Measurements from ENCODE around the gene RHOBTB1.

RHOBTB1 gene

DNA sequence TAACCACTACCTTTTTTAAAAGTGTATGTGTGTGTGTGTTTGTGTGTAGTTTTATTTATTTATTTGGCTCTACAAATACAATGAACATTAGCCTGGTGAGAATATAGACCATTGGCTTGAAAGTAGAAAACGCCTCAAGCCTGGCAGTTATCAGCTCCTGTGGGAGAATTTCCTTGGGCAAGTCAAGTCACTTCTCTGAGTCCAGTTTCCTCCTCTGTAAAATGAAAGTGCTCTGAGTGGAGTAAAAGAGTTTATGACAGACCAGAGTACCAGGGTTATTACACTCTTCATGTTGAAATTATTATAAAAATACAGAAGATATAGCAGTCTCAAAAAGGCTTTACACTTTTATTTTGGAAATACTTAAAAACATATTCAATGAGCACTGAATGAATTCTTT is 10.1 kb upstream of the RHOBTB1 start:
- H3K4me3 ChIP-seq (ENCODE audit: low read depth, low read length, poor library complexity, severe bottlenecking), result no peak overlapping the region
- no peaks in the 10 kb centered on the region for H3K4me1 ChIP-seq (ENCODE audit: insufficient read depth, low read length, severe bottlenecking)
- H3K36me3 ChIP-seq (ENCODE audit: insufficient read depth, low read length), result no peaks in the 10 kb centered on the region
- H2AFZ ChIP-seq (ENCODE audit: low read length), result no peak overlapping the region
- no peak overlapping the region for H3K9ac ChIP-seq (ENCODE audit: low read length)
- H3K79me2 ChIP-seq (ENCODE audit: insufficient read depth, low read length), result no peaks in the 10 kb centered on the region
- no peaks in the 10 kb centered on the region for H3K27me3 ChIP-seq (ENCODE audit: insufficient read depth, low read length)
- no peak for TF ChIP-seq EZH2 (IDR thresholded peaks at IDR 0.05; ENCODE audit: borderline replicate concordance, low read length)
- TF ChIP-seq, protein P1, sequence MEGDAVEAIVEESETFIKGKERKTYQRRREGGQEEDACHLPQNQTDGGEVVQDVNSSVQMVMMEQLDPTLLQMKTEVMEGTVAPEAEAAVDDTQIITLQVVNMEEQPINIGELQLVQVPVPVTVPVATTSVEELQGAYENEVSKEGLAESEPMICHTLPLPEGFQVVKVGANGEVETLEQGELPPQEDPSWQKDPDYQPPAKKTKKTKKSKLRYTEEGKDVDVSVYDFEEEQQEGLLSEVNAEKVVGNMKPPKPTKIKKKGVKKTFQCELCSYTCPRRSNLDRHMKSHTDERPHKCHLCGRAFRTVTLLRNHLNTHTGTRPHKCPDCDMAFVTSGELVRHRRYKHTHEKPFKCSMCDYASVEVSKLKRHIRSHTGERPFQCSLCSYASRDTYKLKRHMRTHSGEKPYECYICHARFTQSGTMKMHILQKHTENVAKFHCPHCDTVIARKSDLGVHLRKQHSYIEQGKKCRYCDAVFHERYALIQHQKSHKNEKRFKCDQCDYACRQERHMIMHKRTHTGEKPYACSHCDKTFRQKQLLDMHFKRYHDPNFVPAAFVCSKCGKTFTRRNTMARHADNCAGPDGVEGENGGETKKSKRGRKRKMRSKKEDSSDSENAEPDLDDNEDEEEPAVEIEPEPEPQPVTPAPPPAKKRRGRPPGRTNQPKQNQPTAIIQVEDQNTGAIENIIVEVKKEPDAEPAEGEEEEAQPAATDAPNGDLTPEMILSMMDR (IDR thresholded peaks at IDR 0.05; ENCODE audit: low read length), result no peak
- no peak overlapping the region for H3K4me2 ChIP-seq (ENCODE audit: low read length)
- no peaks in the 10 kb centered on the region for H3K9me3 ChIP-seq (ENCODE audit: low read length)
- H3K9me2 ChIP-seq (ENCODE audit: low read depth, low read length), result no peaks in the 10 kb centered on the region
- no peaks in the 10 kb centered on the region for H3F3A ChIP-seq (ENCODE audit: insufficient read depth, low read length)
- H3K27ac ChIP-seq (ENCODE audit: low read depth, low read length, poor library complexity, severe bottlenecking), result no peak overlapping the region
- no peaks in the 10 kb centered on the region for H4K20me1 ChIP-seq (ENCODE audit: insufficient read depth, low read length)

DNA sequence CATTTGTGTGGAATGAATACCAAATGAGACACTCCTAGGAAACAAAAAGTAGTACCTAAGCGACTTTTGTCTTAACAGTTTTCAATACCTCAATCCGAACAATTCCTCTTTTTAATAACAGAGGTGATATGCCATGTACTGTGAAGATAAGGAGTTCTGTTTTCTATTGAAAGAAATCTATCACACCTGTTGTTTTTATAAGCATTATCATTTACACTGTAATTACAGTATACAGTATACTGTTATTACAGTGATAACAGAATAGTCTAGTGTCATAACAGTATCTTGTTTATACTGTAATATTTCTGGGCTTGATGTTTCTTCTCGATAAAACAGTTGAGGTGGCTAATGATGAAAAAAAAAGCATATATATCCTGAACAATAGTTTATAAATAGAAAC is 9.4 kb upstream of the RHOBTB1 start:
- no peaks in the 10 kb centered on the region for H4K20me1 ChIP-seq (ENCODE audit: insufficient read depth, low read length)
- no peak overlapping the region for H3K4me3 ChIP-seq (ENCODE audit: low read depth, low read length, poor library complexity, severe bottlenecking)
- no peak overlapping the region for H2AFZ ChIP-seq (ENCODE audit: low read length)
- TF ChIP-seq, protein P1 (IDR thresholded peaks at IDR 0.05; ENCODE audit: low read length), result no peak
- no peak for TF ChIP-seq EZH2 (IDR thresholded peaks at IDR 0.05; ENCODE audit: borderline replicate concordance, low read length)
- H3K27me3 ChIP-seq (ENCODE audit: insufficient read depth, low read length), result no peaks in the 10 kb centered on the region
- H3F3A ChIP-seq (ENCODE audit: insufficient read depth, low read length), result no peaks in the 10 kb centered on the region
- H3K27ac ChIP-seq (ENCODE audit: low read depth, low read length, poor library complexity, severe bottlenecking), result no peak overlapping the region
- H3K9me2 ChIP-seq (ENCODE audit: low read depth, low read length), result no peaks in the 10 kb centered on the region
- H3K4me2 ChIP-seq (ENCODE audit: low read length), result no peak overlapping the region
- no peaks in the 10 kb centered on the region for H3K79me2 ChIP-seq (ENCODE audit: insufficient read depth, low read length)
- no peaks in the 10 kb centered on the region for H3K36me3 ChIP-seq (ENCODE audit: insufficient read depth, low read length)
- no peaks in the 10 kb centered on the region for H3K4me1 ChIP-seq (ENCODE audit: insufficient read depth, low read length, severe bottlenecking)
- no peaks in the 10 kb centered on the region for H3K9me3 ChIP-seq (ENCODE audit: low read length)
- H3K9ac ChIP-seq (ENCODE audit: low read length), result no peak overlapping the region

DNA sequence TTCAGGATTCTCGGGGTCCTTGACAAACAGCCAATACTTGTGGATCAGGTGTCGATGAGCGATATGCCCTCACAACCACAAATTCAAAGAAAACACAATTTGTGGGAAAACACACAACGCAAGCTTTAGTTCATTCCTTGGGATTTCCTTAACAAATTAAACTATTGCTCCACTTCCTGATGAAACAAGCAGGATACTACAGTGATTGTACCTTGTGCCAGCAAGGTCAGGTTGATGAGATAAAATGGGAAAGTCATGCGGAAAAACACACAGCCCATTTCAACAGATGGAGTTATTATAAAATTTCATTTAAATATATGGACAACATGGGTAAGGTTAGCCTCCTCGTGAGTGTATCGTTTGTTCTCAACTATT is 8.8 kb upstream of the RHOBTB1 start:
- no peaks in the 10 kb centered on the region for H3K4me1 ChIP-seq (ENCODE audit: insufficient read depth, low read length, severe bottlenecking)
- no peak for TF ChIP-seq EZH2 (IDR thresholded peaks at IDR 0.05; ENCODE audit: borderline replicate concordance, low read length)
- TF ChIP-seq, protein P1 (IDR thresholded peaks at IDR 0.05; ENCODE audit: low read length), result no peak
- no peaks in the 10 kb centered on the region for H3K9me2 ChIP-seq (ENCODE audit: low read depth, low read length)
- no peak overlapping the region for H3K9ac ChIP-seq (ENCODE audit: low read length)
- H3K4me3 ChIP-seq (ENCODE audit: low read depth, low read length, poor library complexity, severe bottlenecking), result no peak overlapping the region
- no peaks in the 10 kb centered on the region for H3K36me3 ChIP-seq (ENCODE audit: insufficient read depth, low read length)
- no peak overlapping the region for H3K27ac ChIP-seq (ENCODE audit: low read depth, low read length, poor library complexity, severe bottlenecking)
- no peak overlapping the region for H3K4me2 ChIP-seq (ENCODE audit: low read length)
- no peak overlapping the region for H2AFZ ChIP-seq (ENCODE audit: low read length)
- no peaks in the 10 kb centered on the region for H3K9me3 ChIP-seq (ENCODE audit: low read length)
- H3F3A ChIP-seq (ENCODE audit: insufficient read depth, low read length), result no peaks in the 10 kb centered on the region
- H4K20me1 ChIP-seq (ENCODE audit: insufficient read depth, low read length), result no peaks in the 10 kb centered on the region
- H3K79me2 ChIP-seq (ENCODE audit: insufficient read depth, low read length), result no peaks in the 10 kb centered on the region
- no peaks in the 10 kb centered on the region for H3K27me3 ChIP-seq (ENCODE audit: insufficient read depth, low read length)

Data from OCI-LY1 (cell line).